Mesenchymal stem cell (in vitro differentiated cells and primary cell): ENCODE measurements around the gene PRKD1.

ENCODE experiments used
- DNase-seq: peaks from one replicate; pipeline ENCODE4 v3.0.0-alpha.2; 2013
- H2AFZ ChIP-seq: one replicate; pipeline ENCODE4 v1.6.1; 2013; ENCODE audit warnings: low read depth, mild to moderate bottlenecking, control low read depth, inconsistent platforms, low read length, moderate library complexity
- H2AK5ac ChIP-seq: 2 replicates; pipeline ENCODE4 v1.6.1; 2013; ENCODE audit warnings: low read length, moderate library complexity, mild to moderate bottlenecking, inconsistent platforms; ENCODE audit not compliant: severe bottlenecking
- H2BK120ac ChIP-seq: one replicate; pipeline ENCODE4 v1.6.1; 2013; ENCODE audit warnings: low read depth, mild to moderate bottlenecking, inconsistent platforms, low read length, moderate library complexity
- H2BK12ac ChIP-seq, 2 experiments: one replicate each; pipeline ENCODE4 v1.6.1; 2013; ENCODE audit warnings: inconsistent platforms in 2 of 2, low read length in 2 of 2, mild to moderate bottlenecking in 2 of 2, moderate library complexity in 2 of 2, control low read depth in 1 of 2
- H2BK15ac ChIP-seq: one replicate; pipeline ENCODE4 v1.6.1; 2013; ENCODE audit warnings: mild to moderate bottlenecking, low read depth, inconsistent platforms; ENCODE audit not compliant: poor library complexity, severe bottlenecking
- H2BK5ac ChIP-seq: 2 replicates; pipeline ENCODE4 v1.6.1; 2013; ENCODE audit warnings: low read depth, mild to moderate bottlenecking, low read length, control low read depth, inconsistent platforms; ENCODE audit not compliant: poor library complexity, severe bottlenecking
- H3K14ac ChIP-seq, 2 experiments: one replicate each; pipeline ENCODE4 v1.6.1; 2013; ENCODE audit warnings: inconsistent platforms in 2 of 2, low read length in 2 of 2, control low read depth in 1 of 2, mild to moderate bottlenecking in 1 of 2, moderate library complexity in 1 of 2
- H3K18ac ChIP-seq, 2 experiments: one replicate each; pipeline ENCODE4 v1.6.1; 2013; ENCODE audit warnings: inconsistent platforms in 2 of 2, low read length in 2 of 2, control low read depth in 1 of 2, low read depth in 1 of 2, mild to moderate bottlenecking in 1 of 2
- H3K23ac ChIP-seq, 2 experiments: one replicate each; pipeline ENCODE4 v1.6.1; 2013; ENCODE audit warnings: inconsistent platforms in 2 of 2, low read length in 2 of 2, mild to moderate bottlenecking in 2 of 2, moderate library complexity in 2 of 2, control low read depth in 1 of 2
- H3K27ac ChIP-seq: 2 replicates; pipeline ENCODE4 v1.5.1; 2013; ENCODE audit warnings: mild to moderate bottlenecking, moderate library complexity, low read length, control low read depth, inconsistent platforms; ENCODE audit not compliant: poor library complexity, severe bottlenecking
- H3K27me3 ChIP-seq, 2 experiments: 2 replicates each; pipeline versions ENCODE4 v1.6.1 to v1.7.0; 2013; ENCODE audit warnings: low read length in 2 of 2, mild to moderate bottlenecking in 2 of 2, moderate library complexity in 2 of 2, control low read depth in 1 of 2, inconsistent platforms in 1 of 2; ENCODE audit not compliant: control insufficient read depth in 1 of 2, insufficient read depth in 1 of 2
- H3K36me3 ChIP-seq, 2 experiments: 2 replicates each; pipeline versions ENCODE4 v1.6.1 to v1.7.0; 2013; ENCODE audit warnings: low read length in 2 of 2, control low read depth in 1 of 2, inconsistent platforms in 1 of 2, low read depth in 1 of 2, mild to moderate bottlenecking in 1 of 2; ENCODE audit not compliant: insufficient read depth in 2 of 2, control insufficient read depth in 1 of 2
- H3K4ac ChIP-seq, 2 experiments: one replicate each; pipeline ENCODE4 v1.6.1; 2013; ENCODE audit warnings: inconsistent platforms in 2 of 2, low read length in 2 of 2, mild to moderate bottlenecking in 2 of 2, moderate library complexity in 2 of 2, control low read depth in 1 of 2, low read depth in 1 of 2
- H3K4me1 ChIP-seq: 2 replicates; pipeline ENCODE4 v1.6.1; 2013; ENCODE audit warnings: low read depth, low read length, control low read depth; ENCODE audit not compliant: control insufficient read depth, insufficient read depth
- H3K4me2 ChIP-seq: 2 replicates; pipeline ENCODE4 v1.6.1; 2013; ENCODE audit warnings: low read length, mild to moderate bottlenecking, inconsistent platforms; ENCODE audit not compliant: poor library complexity, severe bottlenecking
- H3K4me3 ChIP-seq, 2 experiments: 2 replicates each; pipeline versions ENCODE4 v1.5.1 to v1.7.0; 2013; ENCODE audit warnings: low read length in 2 of 2, mild to moderate bottlenecking in 2 of 2, control low read depth in 1 of 2, low read depth in 1 of 2; ENCODE audit not compliant: insufficient read depth in 1 of 2
- H3K79me1 ChIP-seq: replicated peaks from 2 replicates; pipeline ENCODE4 v1.6.1; 2013; ENCODE audit warnings: mild to moderate bottlenecking, control low read depth, low read length, inconsistent platforms; ENCODE audit not compliant: poor library complexity, severe bottlenecking
- H3K9ac ChIP-seq: 2 replicates; pipeline ENCODE4 v1.7.0; 2013; ENCODE audit warnings: mild to moderate bottlenecking, low read length, moderate library complexity
- H3K9me3 ChIP-seq: 2 replicates; pipeline ENCODE4 v1.7.0; 2013; ENCODE audit warnings: mild to moderate bottlenecking, low read length; ENCODE audit not compliant: control insufficient read depth
- H4K8ac ChIP-seq: one replicate; pipeline ENCODE4 v1.6.1; 2013; ENCODE audit warnings: inconsistent platforms, mild to moderate bottlenecking, low read length, moderate library complexity
- H4K91ac ChIP-seq: one replicate; pipeline ENCODE4 v1.6.1; 2013; ENCODE audit warnings: mild to moderate bottlenecking, low read length, inconsistent platforms
- WGBS: methylation state at CpG from one replicate; pipeline ENCODE4 v1.1.7; 2013; ENCODE audit warnings: mixed read lengths; 5-methylcytosine and 5-hydroxymethylcytosine counted together

PRKD1 gene

GRCh38 chr14:29553427-29553826 is 374.2 kb downstream of the PRKD1 start:
- H3K4ac ChIP-seq: no peak overlapping the region
- DNase-seq: no peak
- H3K4me1 ChIP-seq: no peaks in the 10 kb centered on the region
- no peak overlapping the region for H3K4me2 ChIP-seq
- no peak overlapping the region for H2AK5ac ChIP-seq
- no peak overlapping the region for H3K9ac ChIP-seq
- H2BK120ac ChIP-seq: no peak overlapping the region
- H2BK15ac ChIP-seq: no peak overlapping the region
- H3K14ac ChIP-seq: no peak overlapping the region
- no peak overlapping the region for H4K91ac ChIP-seq
- H2BK12ac ChIP-seq: no peak overlapping the region
- no peak overlapping the region for H3K23ac ChIP-seq
- no peaks in the 10 kb centered on the region for H3K9me3 ChIP-seq
- no peak overlapping the region for H3K18ac ChIP-seq
- no peaks in the 10 kb centered on the region for H3K79me1 ChIP-seq
- no peak overlapping the region for H2AFZ ChIP-seq
- H3K4me3 ChIP-seq: no peak overlapping the region
- no peak overlapping the region for H2BK5ac ChIP-seq
- H4K8ac ChIP-seq: no peak overlapping the region
- WGBS: 56% methylated on average over 4 of the region's 4 CpGs
- H3K27me3 ChIP-seq: no peaks in the 10 kb centered on the region
- H3K27ac ChIP-seq: no peak overlapping the region
- H3K36me3 ChIP-seq: no peaks in the 10 kb centered on the region

- H2BK5ac ChIP-seq: no peak overlapping the region
- H4K8ac ChIP-seq: no peak overlapping the region
- H3K79me1 ChIP-seq: no peaks in the 10 kb centered on the region
- H2BK12ac ChIP-seq: no peak overlapping the region
- WGBS: no CpG with 5 or more reads among the region's 2 CpGs
- no peak overlapping the region for H3K14ac ChIP-seq
- no peak overlapping the region for H3K18ac ChIP-seq
- DNase-seq: peak; percentile 77
- no peak overlapping the region for H3K4me3 ChIP-seq
- no peak overlapping the region for H3K4ac ChIP-seq
- no peak overlapping the region for H2AK5ac ChIP-seq
- H3K4me2 ChIP-seq: no peak overlapping the region
- no peaks in the 10 kb centered on the region for H3K36me3 ChIP-seq
- H3K23ac ChIP-seq: no peak overlapping the region
- H3K9me3 ChIP-seq: no peaks in the 10 kb centered on the region
- H2BK120ac ChIP-seq: no peak overlapping the region
- no peak overlapping the region for H4K91ac ChIP-seq
- no peak overlapping the region for H2BK15ac ChIP-seq
- H3K27ac ChIP-seq: no peak overlapping the region
- H3K4me1 ChIP-seq: no peaks in the 10 kb centered on the region
- no peaks in the 10 kb centered on the region for H3K27me3 ChIP-seq
- H2AFZ ChIP-seq: no peak overlapping the region
- no peak overlapping the region for H3K9ac ChIP-seq
Measured at GRCh38 chr14:29548948-29549370, 378.7 kb downstream of the PRKD1 start.

GRCh38 chr14:29545714-29546113 is 381.9 kb downstream of the PRKD1 start:
- H2BK15ac ChIP-seq: no peak overlapping the region

GRCh38 chr14:29536886-29537511 is 390.6 kb downstream of the PRKD1 start:
- H3K9me3 ChIP-seq: no peaks in the 10 kb centered on the region
- no peaks in the 10 kb centered on the region for H3K79me1 ChIP-seq
- no peak overlapping the region for H4K8ac ChIP-seq
- no peak overlapping the region for H2AK5ac ChIP-seq
- no peak overlapping the region for H3K27ac ChIP-seq
- H3K4me2 ChIP-seq: no peak overlapping the region
- peaks cover 14 to 15% of the 10 kb centered on the region in 2 experiments for H3K27me3 ChIP-seq
- no peak overlapping the region for H3K18ac ChIP-seq
- H2BK120ac ChIP-seq: no peak overlapping the region
- no peaks in the 10 kb centered on the region for H3K36me3 ChIP-seq
- no peak overlapping the region for H3K9ac ChIP-seq
- no peak overlapping the region for H3K23ac ChIP-seq
- no peak overlapping the region for H2BK5ac ChIP-seq
- no peak overlapping the region for H2BK15ac ChIP-seq
- H2BK12ac ChIP-seq: no peak overlapping the region
- H3K4me1 ChIP-seq: no peaks in the 10 kb centered on the region
- H2AFZ ChIP-seq: no peak overlapping the region
- no peak overlapping the region for H3K14ac ChIP-seq
- no peak overlapping the region for H3K4ac ChIP-seq
- DNase-seq: peak; percentile 12
- H3K4me3 ChIP-seq: no peak overlapping the region
- H4K91ac ChIP-seq: no peak overlapping the region

More at GRCh38 chr14:29545714-29546113, 381.9 kb downstream of the PRKD1 start:
- no peak overlapping the region for H3K18ac ChIP-seq
- H3K4me3 ChIP-seq: no peak overlapping the region
- no peak overlapping the region for H2AK5ac ChIP-seq
- H3K4ac ChIP-seq: no peak overlapping the region
- H3K36me3 ChIP-seq: no peaks in the 10 kb centered on the region
- no peak overlapping the region for H3K9ac ChIP-seq
- no peaks in the 10 kb centered on the region for H3K9me3 ChIP-seq
- H3K27me3 ChIP-seq: peaks cover 0 to 4% of the 10 kb centered on the region in 2 experiments
- H2BK5ac ChIP-seq: no peak overlapping the region
- H3K23ac ChIP-seq: no peak overlapping the region
- no peak overlapping the region for H3K4me2 ChIP-seq
- no peaks in the 10 kb centered on the region for H3K4me1 ChIP-seq
- H3K27ac ChIP-seq: no peak overlapping the region
- no peak for DNase-seq
- no peak overlapping the region for H2BK120ac ChIP-seq
- H2BK12ac ChIP-seq: no peak overlapping the region
- H3K79me1 ChIP-seq: no peaks in the 10 kb centered on the region
- H2AFZ ChIP-seq: no peak overlapping the region
- WGBS: no CpG with 5 or more reads among the region's 2 CpGs
- no peak overlapping the region for H4K8ac ChIP-seq
- H3K14ac ChIP-seq: no peak overlapping the region
- H4K91ac ChIP-seq: no peak overlapping the region
